Thyroid gland (tissue), 4 donors: ENCODE measurements around the gene LOXHD1.

ENCODE experiments used
- CTCF ChIP-seq, 6 experiments: fragments of 200-600 bp in 3 of 6; fragments of 450-650 bp in 3 of 6; sonication (generic) in 3 of 6; IDR thresholded peaks; one replicate each; pipeline ENCODE4 v1.5.1; 2016 to 2019; ENCODE audit warnings: antibody characterized with exemption in 6 of 6, mild to moderate bottlenecking in 2 of 6, inconsistent platforms in 1 of 6, moderate library complexity in 1 of 6
- POLR2A ChIP-seq, 2 donors: fragments of 450-650 bp; IDR thresholded peaks; one replicate each; pipeline ENCODE4 v1.6.1; 2017; ENCODE audit warnings: antibody characterized with exemption in 2 of 2, mild to moderate bottlenecking in 2 of 2, moderate library complexity in 1 of 2

DNA sequence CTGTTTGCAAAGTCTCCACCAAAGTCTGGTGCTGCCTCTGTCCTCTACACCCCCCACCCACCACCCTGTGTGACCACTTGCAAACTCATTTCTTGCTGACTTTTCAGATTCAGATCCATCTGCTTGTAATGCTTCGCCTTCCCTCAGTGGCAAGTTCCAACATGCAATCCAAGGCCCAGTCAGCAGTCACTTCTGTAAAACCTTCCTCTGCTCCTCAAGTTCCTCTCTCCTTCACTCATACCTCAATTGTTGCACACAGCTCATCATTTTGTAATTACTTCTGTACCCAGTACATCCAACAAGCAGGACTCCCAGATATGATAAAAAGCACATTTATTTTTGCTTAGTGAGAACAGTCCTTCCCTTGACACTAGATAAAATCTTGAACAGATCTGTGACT, 6.5 kb upstream of the LOXHD1 start:
- TF ChIP-seq CTCF (IDR thresholded peaks at IDR 0.05) (no peak), POLR2A (IDR thresholded peaks at IDR 0.05) (no peak)
